ENCODE data around the gene B3GNT2. TPM values are rescaled to one million over a fixed set of nuclear protein-coding genes. Genes with fewer than 3 reads are reported as not detected.

Gene B3GNT2
- total and polyA plus RNA-seq, 3 donors from 2014 or later: 19.7 to 20.9 (median 20.9) TPM

- 75 to 78% methylated on average over 4 of the region's 4 CpGs for WGBS, 2 donors
- Histone ChIP-seq H3K9me3 (no peaks in the 10 kb centered on the region), H3K4me3 (no peak overlapping the region), H3K36me3 (ENCODE audit: low read depth, missing control alignments) (no peaks in the 10 kb centered on the region), H3K27me3 (no peaks in the 10 kb centered on the region), H3K27ac (no peak overlapping the region), H3K4me1 (no peaks in the 10 kb centered on the region)
- DNase-seq: no peak
- intact Hi-C loops (cut with DNase I; ENCODE audit: low total_unique reads): no loop called here
- TF ChIP-seq CTCF (IDR thresholded peaks at IDR 0.05) (no peak), POLR2A (IDR thresholded peaks at IDR 0.05) (no peak)
Measured at GRCh38 chr2:62250239-62250638, 54.3 kb downstream of the B3GNT2 start.

GRCh38 chr2:62254424-62255266 is 58.7 kb downstream of the B3GNT2 start:
- TF ChIP-seq CTCF (IDR thresholded peaks at IDR 0.05) (no peak), POLR2A (IDR thresholded peaks at IDR 0.05) (no peak)
- Histone ChIP-seq H3K36me3 (ENCODE audit: low read depth, missing control alignments) (no peaks in the 10 kb centered on the region), H3K27ac (no peak overlapping the region), H3K9me3 (no peaks in the 10 kb centered on the region), H3K27me3 (no peaks in the 10 kb centered on the region), H3K4me1 (no peaks in the 10 kb centered on the region), H3K4me3 (no peak overlapping the region)
- intact Hi-C loops (cut with DNase I; ENCODE audit: low total_unique reads): no loop called here
- WGBS, 2 donors: 95 to 100% methylated on average over 1 of the region's 1 CpG
- DNase-seq: no peak

GRCh38 chr2:62257466-62257865 is 61.6 kb downstream of the B3GNT2 start:
- Histone ChIP-seq H3K4me3 (no peak overlapping the region), H3K9me3 (no peaks in the 10 kb centered on the region)
- TF ChIP-seq POLR2A (IDR thresholded peaks at IDR 0.05): no peak
- no peak for TF ChIP-seq CTCF (IDR thresholded peaks at IDR 0.05)

GRCh38 chr2:62263076-62263715 is 67.3 kb downstream of the B3GNT2 start:
- Histone ChIP-seq H3K9me3 (no peaks in the 10 kb centered on the region), H3K27ac (no peak overlapping the region), H3K27me3 (no peaks in the 10 kb centered on the region), H3K36me3 (ENCODE audit: low read depth, missing control alignments) (no peaks in the 10 kb centered on the region), H3K4me3 (no peak overlapping the region), H3K4me1 (no peaks in the 10 kb centered on the region)
- intact Hi-C loops (cut with DNase I; ENCODE audit: low total_unique reads): no loop called here
- no peak for TF ChIP-seq CTCF (IDR thresholded peaks at IDR 0.05)
- TF ChIP-seq POLR2A (IDR thresholded peaks at IDR 0.05): no peak
- 75 to 80% methylated on average over 6 of the region's 6 CpGs for WGBS, 2 donors
- DNase-seq: no peak

More at GRCh38 chr2:62257466-62257865, 61.6 kb downstream of the B3GNT2 start:
- DNase-seq: no peak
- H3K27me3 ChIP-seq: no peaks in the 10 kb centered on the region
- H3K36me3 ChIP-seq (ENCODE audit: low read depth, missing control alignments): no peaks in the 10 kb centered on the region
- H3K4me1 ChIP-seq: no peaks in the 10 kb centered on the region
- intact Hi-C loops (cut with DNase I; ENCODE audit: low total_unique reads): no loop called here
- H3K27ac ChIP-seq: no peak overlapping the region
- 81 to 84% methylated on average over 4 of the region's 4 CpGs for WGBS, 2 donors
